Peyer's patch (tissue), 4 donors: ENCODE data around the gene MBD1. TPM values are rescaled to one million over a fixed set of nuclear protein-coding genes. Genes with fewer than 3 reads are reported as not detected.

Experiments used
- DNase-seq, 3 donors: peaks; one replicate each; pipeline ENCODE4 v3.0.0-alpha.2; 2017 to 2019
- H3K27ac ChIP-seq, 4 donors: fragments of 200-600 bp; sonication (generic); one replicate each; pipeline ENCODE4 v1.5.1; 2016 to 2019
- H3K27me3 ChIP-seq, 2 donors: fragments of 200-600 bp; sonication (generic); one replicate each; pipeline ENCODE4 v1.5.1; 2019
- H3K36me3 ChIP-seq, 3 donors: fragments of 200-600 bp; sonication (generic); one replicate each; pipeline ENCODE4 v1.5.1; 2016 to 2019
- H3K4me1 ChIP-seq, 4 donors: fragments of 200-600 bp; sonication (generic); one replicate each; pipeline ENCODE4 v1.5.1; 2016 to 2019
- H3K4me3 ChIP-seq, 4 donors: fragments of 200-600 bp; sonication (generic); 1 replicate in 3 of 4; 2 replicates in 1 of 4; pipeline ENCODE4 v1.5.1; 2016 to 2019; ENCODE audit warnings: mild to moderate bottlenecking in 1 of 4
- H3K9me3 ChIP-seq, 4 donors: fragments of 200-600 bp; sonication (generic); one replicate each; pipeline ENCODE4 v1.5.1; 2016 to 2019; ENCODE audit warnings: mild to moderate bottlenecking in 1 of 4
- CTCF ChIP-seq, 6 experiments: fragments of 450-650 bp in 4 of 6; fragments of 200-600 bp in 2 of 6; sonication (generic) in 1 of 6; IDR thresholded peaks; one replicate each; pipeline ENCODE4 v1.5.1; 2017 to 2019; ENCODE audit warnings: antibody characterized with exemption in 6 of 6, mild to moderate bottlenecking in 3 of 6, moderate library complexity in 1 of 6
- POLR2A ChIP-seq, 2 donors: fragments of 450-650 bp; IDR thresholded peaks; one replicate each; pipeline ENCODE4 v1.5.1; 2017; ENCODE audit warnings: antibody characterized with exemption in 2 of 2, mild to moderate bottlenecking in 2 of 2, moderate library complexity in 2 of 2
- total RNA-seq, 4 donors: library from RNA; depleted of rRNA; stranded (reverse); fragments of >200 nt; gene quantifications; one replicate each; pipeline ENCODE4 v1.1.0, GENCODE V29; 2016

The MBD1 gene
- total RNA-seq, 4 donors from 2014 or later: 85.1 to 168 (median 115) TPM

GRCh38 chr18:50274044-50274442 lies 7.3 kb downstream of the MBD1 start:
- H3K9me3 ChIP-seq: no peaks in the 10 kb centered on the region
- DNase-seq: no peak
- H3K4me1 ChIP-seq: peaks cover 0 to 4% (median under 1%) of the 10 kb centered on the region in 4 donors
- H3K27ac ChIP-seq: no peak overlapping the region
- TF ChIP-seq POLR2A (IDR thresholded peaks at IDR 0.05) (no peak), CTCF (IDR thresholded peaks at IDR 0.05) (no peak)
- H3K36me3 ChIP-seq: peaks cover 0 to 78% (median 0%) of the 10 kb centered on the region in 3 donors
- no peaks in the 10 kb centered on the region for H3K27me3 ChIP-seq
- no peak overlapping the region for H3K4me3 ChIP-seq

- no peaks in the 10 kb centered on the region for H3K27me3 ChIP-seq
- H3K4me3 ChIP-seq: no peak overlapping the region
- H3K27ac ChIP-seq: no peak overlapping the region
- H3K4me1 ChIP-seq: no peaks in the 10 kb centered on the region
- H3K36me3 ChIP-seq: peaks cover 0 to 81% (median 0%) of the 10 kb centered on the region in 3 donors
- no peak for TF ChIP-seq CTCF (IDR thresholded peaks at IDR 0.05)
- no peak for TF ChIP-seq POLR2A (IDR thresholded peaks at IDR 0.05)
- no peak for DNase-seq
- H3K9me3 ChIP-seq: no peaks in the 10 kb centered on the region
These were observed 7.9 kb downstream of the MBD1 start for GRCh38 chr18:50273203-50274043.

GRCh38 chr18:50272568-50272967 lies 8.8 kb downstream of the MBD1 start:
- TF ChIP-seq POLR2A (IDR thresholded peaks at IDR 0.05): no peak
- no peak for DNase-seq
- no peaks in the 10 kb centered on the region for H3K9me3 ChIP-seq
- no peaks in the 10 kb centered on the region for H3K4me1 ChIP-seq
- H3K36me3 ChIP-seq: peaks cover 0 to 76% (median 0%) of the 10 kb centered on the region in 3 donors
- no peaks in the 10 kb centered on the region for H3K27me3 ChIP-seq
- no peak overlapping the region for H3K27ac ChIP-seq
- no peak overlapping the region for H3K4me3 ChIP-seq

GRCh38 chr18:50268022-50268747 lies 13.1 kb downstream of the MBD1 start:
- H3K27me3 ChIP-seq: no peaks in the 10 kb centered on the region
- peak overlapping the region; percentile 70 to 82 (median 74) for H3K27ac ChIP-seq
- H3K9me3 ChIP-seq: no peaks in the 10 kb centered on the region
- TF ChIP-seq POLR2A (IDR thresholded peaks at IDR 0.05): no peak
- TF ChIP-seq CTCF (IDR thresholded peaks at IDR 0.05): peak; percentile 58 to 81 (median 68)
- H3K36me3 ChIP-seq: peaks cover 0 to 35% (median 0%) of the 10 kb centered on the region in 3 donors
- peak overlapping the region; percentile 45 to 63 (median 52) for H3K4me3 ChIP-seq
- DNase-seq: peak; percentile 82 to 95 (median 90)
- H3K4me1 ChIP-seq: no peaks in the 10 kb centered on the region

GRCh38 chr18:50266248-50266704 lies 15.0 kb downstream of the MBD1 start, which contains the start of gene CFAP53:
CFAP53 (minus strand) TSS chr18:50266495; CDS start chr18:50266404, 91 bp downstream.
- no peaks in the 10 kb centered on the region for H3K9me3 ChIP-seq
- H3K4me3 ChIP-seq: peak within 1 kb of the TSS; percentile 44 to 71 (median 56)
- no peaks in the 10 kb centered on the region for H3K4me1 ChIP-seq
- no peak for TF ChIP-seq POLR2A (IDR thresholded peaks at IDR 0.05)
- no peak for TF ChIP-seq CTCF (IDR thresholded peaks at IDR 0.05)
- no peaks in the 10 kb centered on the region for H3K27me3 ChIP-seq
- DNase-seq: peak; percentile 87 to 96 (median 94)
- peak within 1 kb of the TSS in 1 of 4 donors; percentile 74 for H3K27ac ChIP-seq
- H3K36me3 ChIP-seq: peaks cover 0 to 16% (median 0%) of the 10 kb centered on the region in 3 donors
